ENCODE results near the gene SRCIN1. TPM values are rescaled to one million over a fixed set of nuclear protein-coding genes. Genes with fewer than 3 reads are reported as not detected.

Gene SRCIN1
- total RNA-seq, 4 donors from 2014 or later = 0.24 TPM; not detected in 3

DNA sequence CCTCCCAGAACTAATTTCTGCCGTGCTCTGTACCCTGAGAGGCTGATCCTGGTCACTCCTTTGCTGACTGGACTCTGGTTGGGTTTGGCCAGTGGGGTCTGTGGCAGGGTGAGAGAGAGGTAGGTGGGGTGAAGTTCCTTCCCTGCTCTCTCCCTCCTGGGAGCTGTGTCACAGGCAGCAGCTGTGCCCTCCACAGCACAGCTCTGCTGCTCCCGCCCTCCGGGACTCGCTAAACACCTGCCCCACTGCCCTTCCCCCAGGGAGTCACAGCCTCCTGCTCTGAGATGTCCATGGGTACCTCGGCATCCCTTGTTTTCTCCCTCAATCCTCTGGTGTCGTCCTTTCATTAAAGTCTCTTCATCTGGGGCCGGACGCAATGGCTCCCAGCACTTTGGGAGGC, 66.4 kb downstream of the SRCIN1 start:
- no peaks in the 10 kb centered on the region for H3K9me3 ChIP-seq
- no peak overlapping the region for H3K4me3 ChIP-seq
- ATAC-seq = no peak
- in situ Hi-C loops (cut with MboI; ENCODE audit: low sequenced_read_pairs in 4 of 4) = no loop called here
- H3K27ac ChIP-seq = no peak overlapping the region
- intact Hi-C loops (cut with DNase I; ENCODE audit: low total_unique reads) = no loop called here
- H3K36me3 ChIP-seq = no peaks in the 10 kb centered on the region
- H3K4me1 ChIP-seq = no peaks in the 10 kb centered on the region
- peaks cover 10 to 16% (median 12%) of the 10 kb centered on the region in 3 donors for H3K27me3 ChIP-seq
- DNase-seq = no peak
- TF ChIP-seq POLR2A (IDR thresholded peaks at IDR 0.05) = no peak
- TF ChIP-seq, protein P1, sequence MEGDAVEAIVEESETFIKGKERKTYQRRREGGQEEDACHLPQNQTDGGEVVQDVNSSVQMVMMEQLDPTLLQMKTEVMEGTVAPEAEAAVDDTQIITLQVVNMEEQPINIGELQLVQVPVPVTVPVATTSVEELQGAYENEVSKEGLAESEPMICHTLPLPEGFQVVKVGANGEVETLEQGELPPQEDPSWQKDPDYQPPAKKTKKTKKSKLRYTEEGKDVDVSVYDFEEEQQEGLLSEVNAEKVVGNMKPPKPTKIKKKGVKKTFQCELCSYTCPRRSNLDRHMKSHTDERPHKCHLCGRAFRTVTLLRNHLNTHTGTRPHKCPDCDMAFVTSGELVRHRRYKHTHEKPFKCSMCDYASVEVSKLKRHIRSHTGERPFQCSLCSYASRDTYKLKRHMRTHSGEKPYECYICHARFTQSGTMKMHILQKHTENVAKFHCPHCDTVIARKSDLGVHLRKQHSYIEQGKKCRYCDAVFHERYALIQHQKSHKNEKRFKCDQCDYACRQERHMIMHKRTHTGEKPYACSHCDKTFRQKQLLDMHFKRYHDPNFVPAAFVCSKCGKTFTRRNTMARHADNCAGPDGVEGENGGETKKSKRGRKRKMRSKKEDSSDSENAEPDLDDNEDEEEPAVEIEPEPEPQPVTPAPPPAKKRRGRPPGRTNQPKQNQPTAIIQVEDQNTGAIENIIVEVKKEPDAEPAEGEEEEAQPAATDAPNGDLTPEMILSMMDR (IDR thresholded peaks at IDR 0.05 in 4 of 5, conservative IDR thresholded peaks at IDR 0.05 in 1 of 5) = no peak

DNA sequence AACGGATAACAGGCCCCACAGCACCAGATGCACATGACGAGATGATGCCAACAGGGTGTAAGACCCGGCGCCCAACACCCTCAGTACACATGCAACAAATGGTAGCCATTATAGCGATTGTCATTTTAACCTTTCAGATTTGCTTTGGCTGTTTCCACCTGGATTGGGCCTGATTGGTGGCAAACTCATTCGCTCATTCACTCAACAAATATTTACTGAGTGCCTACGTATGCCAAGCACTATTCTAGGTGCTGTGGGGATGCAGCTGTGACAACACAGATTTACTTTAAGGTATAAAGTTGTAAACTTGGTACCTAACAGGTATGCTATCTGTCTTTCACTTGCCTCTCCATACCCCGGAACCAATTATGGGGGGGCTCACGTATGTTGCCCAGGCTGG, 66.8 kb downstream of the SRCIN1 start:
- Histone ChIP-seq H3K4me3 (no peak overlapping the region), H3K27ac (no peak overlapping the region), H3K36me3 (no peaks in the 10 kb centered on the region), H3K27me3 (peaks cover 10 to 16% (median 13%) of the 10 kb centered on the region in 3 donors), H3K9me3 (no peaks in the 10 kb centered on the region), H3K4me1 (no peaks in the 10 kb centered on the region)
- ATAC-seq (no peak), DNase-seq (no peak)
- in situ Hi-C loops (cut with MboI; ENCODE audit: low sequenced_read_pairs in 4 of 4) (no loop called here), intact Hi-C loops (cut with DNase I; ENCODE audit: low total_unique reads) (no loop called here)
- TF ChIP-seq POLR2A (IDR thresholded peaks at IDR 0.05) = no peak
- TF ChIP-seq, protein P1 (IDR thresholded peaks at IDR 0.05 in 4 of 5, conservative IDR thresholded peaks at IDR 0.05 in 1 of 5) = no peak

DNA sequence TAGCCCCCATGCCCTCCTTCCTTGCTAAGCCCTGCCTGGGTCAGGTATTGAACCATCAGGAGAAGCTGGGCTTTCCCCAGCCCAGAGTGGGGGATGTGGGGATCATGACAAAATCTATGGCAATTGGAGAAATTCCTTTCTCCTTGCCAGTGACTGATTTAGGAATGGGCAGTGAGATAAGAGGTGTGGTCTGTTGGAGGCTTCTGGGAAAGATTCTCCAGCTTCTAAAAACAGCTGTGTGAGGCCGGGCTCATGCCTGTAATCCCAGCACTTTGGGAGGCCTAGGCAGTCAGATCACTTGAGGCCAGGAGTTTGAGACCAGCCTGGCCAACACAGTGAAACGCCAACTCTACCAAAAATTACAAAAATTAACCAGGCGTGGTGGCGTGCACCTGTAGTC, 69.1 kb downstream of the SRCIN1 start:
- TF ChIP-seq POLR2A (IDR thresholded peaks at IDR 0.05) = no peak
- TF ChIP-seq, protein P1 (IDR thresholded peaks at IDR 0.05 in 4 of 5, conservative IDR thresholded peaks at IDR 0.05 in 1 of 5) = no peak
- intact Hi-C loops (cut with DNase I; ENCODE audit: low total_unique reads) = no loop called here
- H3K36me3 ChIP-seq = no peaks in the 10 kb centered on the region
- in situ Hi-C loops (cut with MboI; ENCODE audit: low sequenced_read_pairs in 4 of 4) = no loop called here
- H3K27ac ChIP-seq = no peak overlapping the region
- no peaks in the 10 kb centered on the region for H3K4me1 ChIP-seq
- no peaks in the 10 kb centered on the region for H3K9me3 ChIP-seq
- DNase-seq = no peak
- H3K27me3 ChIP-seq = peaks cover 8 to 20% (median 17%) of the 10 kb centered on the region in 3 donors
- no peak for ATAC-seq
- H3K4me3 ChIP-seq = no peak overlapping the region

DNA sequence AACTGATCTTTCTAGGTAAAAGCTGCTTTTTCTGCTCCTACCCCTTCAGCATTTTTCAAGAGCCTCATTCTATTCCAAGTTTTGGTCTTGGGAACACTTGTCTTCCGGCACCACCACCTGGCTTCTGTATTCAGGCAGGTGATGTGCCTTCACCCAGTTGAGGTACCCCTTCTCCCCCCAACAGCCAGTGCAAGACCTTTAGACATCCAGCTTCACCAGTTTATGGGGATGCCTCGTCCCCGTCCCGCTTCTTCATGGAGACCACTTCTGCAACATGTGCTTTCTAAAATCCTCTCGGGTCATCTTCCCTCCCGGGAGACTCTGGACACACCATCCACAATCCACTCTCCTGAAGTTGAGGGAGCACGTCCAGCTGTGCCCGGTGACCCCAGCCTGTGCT, 69.9 kb downstream of the SRCIN1 start:
- Histone ChIP-seq H3K9me3 (no peaks in the 10 kb centered on the region), H3K27ac (no peak overlapping the region), H3K36me3 (no peaks in the 10 kb centered on the region), H3K4me1 (no peaks in the 10 kb centered on the region), H3K4me3 (no peak overlapping the region), H3K27me3 (peaks cover 9 to 21% (median 19%) of the 10 kb centered on the region in 3 donors)
- ATAC-seq = no peak
- intact Hi-C loops (cut with DNase I; ENCODE audit: low total_unique reads) (no loop called here), in situ Hi-C loops (cut with MboI; ENCODE audit: low sequenced_read_pairs in 4 of 4) (no loop called here)
- TF ChIP-seq, protein P1 (IDR thresholded peaks at IDR 0.05 in 4 of 5, conservative IDR thresholded peaks at IDR 0.05 in 1 of 5) = no peak
- TF ChIP-seq POLR2A (IDR thresholded peaks at IDR 0.05) = no peak
- no peak for DNase-seq

DNA sequence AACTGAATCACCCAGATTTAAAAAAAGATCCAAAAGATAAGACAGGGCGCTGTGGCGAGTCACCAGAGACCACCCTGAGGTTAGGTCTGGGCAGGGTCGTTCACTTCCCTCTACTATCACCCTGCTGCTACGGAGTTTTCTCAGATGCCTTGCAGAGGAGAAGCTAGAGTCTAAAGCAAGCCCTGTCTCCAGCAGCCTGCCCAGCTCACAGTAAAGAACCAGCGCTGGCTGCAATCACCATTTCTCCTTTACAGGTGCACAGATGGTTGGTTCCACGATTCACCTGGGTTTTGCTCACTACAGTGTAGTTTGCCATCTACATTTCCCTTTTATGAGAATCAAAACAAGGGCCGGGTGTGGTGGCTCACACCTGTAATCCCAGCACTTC, 71.3 kb downstream of the SRCIN1 start:
- Histone ChIP-seq H3K36me3 (no peaks in the 10 kb centered on the region), H3K4me1 (no peaks in the 10 kb centered on the region), H3K9me3 (no peaks in the 10 kb centered on the region), H3K27me3 (peaks cover 19 to 27% (median 23%) of the 10 kb centered on the region in 3 donors), H3K4me3 (no peak overlapping the region), H3K27ac (no peak overlapping the region)
- no peak for TF ChIP-seq POLR2A (IDR thresholded peaks at IDR 0.05)
- TF ChIP-seq, protein P1 (IDR thresholded peaks at IDR 0.05 in 4 of 5, conservative IDR thresholded peaks at IDR 0.05 in 1 of 5) = no peak
- intact Hi-C loops (cut with DNase I; ENCODE audit: low total_unique reads) = no loop called here
- ATAC-seq (no peak), DNase-seq (no peak)
- in situ Hi-C loops (cut with MboI; ENCODE audit: low sequenced_read_pairs in 4 of 4) = no loop called here

Data from gastrocnemius medialis (tissue), 4 donors.